Mucosa of stomach (tissue), 1 donor: ENCODE results near the gene ACAN.

Experiments
- H3K27me3 ChIP-seq: one replicate; pipeline ENCODE4 v1.7.0; 2013; ENCODE audit warnings: mild to moderate bottlenecking, low read length; ENCODE audit not compliant: control insufficient read depth, insufficient read depth
- H3K36me3 ChIP-seq: one replicate; pipeline ENCODE4 v1.7.0; 2013; ENCODE audit warnings: low read length; ENCODE audit not compliant: control insufficient read depth, insufficient read depth
- H3K4me1 ChIP-seq: one replicate; pipeline ENCODE4 v1.7.0; 2013; ENCODE audit warnings: mild to moderate bottlenecking, low read length; ENCODE audit not compliant: control insufficient read depth, insufficient read depth
- H3K4me3 ChIP-seq: one replicate; pipeline ENCODE4 v1.7.0; 2013; ENCODE audit warnings: low read length
- H3K9ac ChIP-seq: one replicate; pipeline ENCODE4 v1.7.0; 2013; ENCODE audit warnings: mild to moderate bottlenecking, low read length, moderate library complexity
- H3K9me3 ChIP-seq: one replicate; pipeline ENCODE4 v1.7.0; 2013; ENCODE audit warnings: mild to moderate bottlenecking, low read length, moderate library complexity; ENCODE audit not compliant: control insufficient read depth
- donor health status: Pancreatic carcinoma.

ACAN gene

GRCh38 chr15:88788036-88788435 lies 15.2 kb upstream of the ACAN start:
- Histone ChIP-seq H3K9me3 (no peaks in the 10 kb centered on the region), H3K4me1 (no peaks in the 10 kb centered on the region)

GRCh38 chr15:88788816-88789215 lies 14.4 kb upstream of the ACAN start:
- no peak overlapping the region for H3K9ac ChIP-seq
- no peak overlapping the region for H3K4me3 ChIP-seq
- H3K27me3 ChIP-seq: peaks cover 19% of the 10 kb centered on the region
- no peaks in the 10 kb centered on the region for H3K4me1 ChIP-seq
- no peaks in the 10 kb centered on the region for H3K9me3 ChIP-seq
- no peaks in the 10 kb centered on the region for H3K36me3 ChIP-seq

More at GRCh38 chr15:88788036-88788435, 15.2 kb upstream of the ACAN start:
- Histone ChIP-seq H3K27me3 (peaks cover 13% of the 10 kb centered on the region), H3K4me3 (no peak overlapping the region), H3K9ac (no peak overlapping the region), H3K36me3 (no peaks in the 10 kb centered on the region)

- H3K4me1 ChIP-seq: no peaks in the 10 kb centered on the region
- no peaks in the 10 kb centered on the region for H3K36me3 ChIP-seq
- H3K9me3 ChIP-seq: no peaks in the 10 kb centered on the region
- peaks cover 19% of the 10 kb centered on the region for H3K27me3 ChIP-seq
- no peak overlapping the region for H3K9ac ChIP-seq
- H3K4me3 ChIP-seq: no peak overlapping the region
Observed at GRCh38 chr15:88790486-88790885, 12.8 kb upstream of the ACAN start.

GRCh38 chr15:88791637-88792036 lies 11.6 kb upstream of the ACAN start:
- Histone ChIP-seq H3K4me3 (no peak overlapping the region), H3K27me3 (peaks cover 19% of the 10 kb centered on the region), H3K9me3 (no peaks in the 10 kb centered on the region), H3K4me1 (no peaks in the 10 kb centered on the region), H3K36me3 (no peaks in the 10 kb centered on the region), H3K9ac (no peak overlapping the region)

GRCh38 chr15:88792342-88793282 lies 10.6 kb upstream of the ACAN start:
- no peak overlapping the region for H3K4me3 ChIP-seq
- H3K27me3 ChIP-seq: peaks cover 19% of the 10 kb centered on the region
- H3K36me3 ChIP-seq: no peaks in the 10 kb centered on the region
- H3K4me1 ChIP-seq: no peaks in the 10 kb centered on the region
- no peak overlapping the region for H3K9ac ChIP-seq
- H3K9me3 ChIP-seq: no peaks in the 10 kb centered on the region

- Histone ChIP-seq H3K36me3 (no peaks in the 10 kb centered on the region), H3K4me1 (no peaks in the 10 kb centered on the region), H3K27me3 (peaks cover 22% of the 10 kb centered on the region), H3K9ac (no peak overlapping the region), H3K4me3 (no peak overlapping the region), H3K9me3 (no peaks in the 10 kb centered on the region)
Observed at GRCh38 chr15:88794001-88794400, 9.2 kb upstream of the ACAN start.

GRCh38 chr15:88797663-88798339 lies 5.4 kb upstream of the ACAN start:
- no peaks in the 10 kb centered on the region for H3K36me3 ChIP-seq
- H3K4me1 ChIP-seq: no peaks in the 10 kb centered on the region
- no peak overlapping the region for H3K9ac ChIP-seq
- no peaks in the 10 kb centered on the region for H3K9me3 ChIP-seq
- peaks cover 19% of the 10 kb centered on the region for H3K27me3 ChIP-seq
- no peak overlapping the region for H3K4me3 ChIP-seq

- Histone ChIP-seq H3K4me1 (no peaks in the 10 kb centered on the region), H3K9ac (no peak overlapping the region), H3K9me3 (no peaks in the 10 kb centered on the region), H3K4me3 (no peak overlapping the region), H3K36me3 (no peaks in the 10 kb centered on the region), H3K27me3 (peaks cover 21% of the 10 kb centered on the region)
Observed at GRCh38 chr15:88799341-88799740, 3.9 kb upstream of the ACAN start.

GRCh38 chr15:88800026-88800425 lies 3.2 kb upstream of the ACAN start:
- Histone ChIP-seq H3K36me3 (no peaks in the 10 kb centered on the region), H3K27me3 (peaks cover 28% of the 10 kb centered on the region), H3K9me3 (no peaks in the 10 kb centered on the region), H3K4me3 (no peak overlapping the region), H3K4me1 (no peaks in the 10 kb centered on the region), H3K9ac (no peak overlapping the region)

GRCh38 chr15:88800738-88801137 lies 2.5 kb upstream of the ACAN start:
- Histone ChIP-seq H3K4me1 (no peaks in the 10 kb centered on the region), H3K36me3 (no peaks in the 10 kb centered on the region), H3K27me3 (peaks cover 31% of the 10 kb centered on the region), H3K4me3 (no peak overlapping the region), H3K9ac (no peak overlapping the region), H3K9me3 (no peaks in the 10 kb centered on the region)

GRCh38 chr15:88802250-88802990 lies 816 bp upstream of the ACAN start:
- no peaks in the 10 kb centered on the region for H3K36me3 ChIP-seq
- H3K9ac ChIP-seq: no peak overlapping the region
- no peaks in the 10 kb centered on the region for H3K9me3 ChIP-seq
- no peak overlapping the region for H3K4me3 ChIP-seq
- peaks cover 33% of the 10 kb centered on the region for H3K27me3 ChIP-seq
- H3K4me1 ChIP-seq: no peaks in the 10 kb centered on the region

GRCh38 chr15:88802991-88803240 lies 320 bp upstream of the ACAN start:
- H3K9ac ChIP-seq: no peak overlapping the region
- no peaks in the 10 kb centered on the region for H3K9me3 ChIP-seq
- H3K4me3 ChIP-seq: no peak overlapping the region
- no peaks in the 10 kb centered on the region for H3K4me1 ChIP-seq
- H3K36me3 ChIP-seq: no peaks in the 10 kb centered on the region
- H3K27me3 ChIP-seq: peaks cover 33% of the 10 kb centered on the region
